Kidney (tissue), 14 donors: ENCODE measurements around the gene DUSP10. TPM values are rescaled to one million over a fixed set of nuclear protein-coding genes. Genes with fewer than 3 reads are reported as not detected.

Source experiments
- DNase-seq, 5 donors: peaks; one replicate each; pipeline ENCODE4 v3.0.0-alpha.2; 2013 to 2020
- FAIRE-seq: peaks from 2 replicates; lab custom pipeline; 2012; peaks lifted over from hg19 to GRCh38; lab: Jason Lieb, UNC
- H3K27ac ChIP-seq, 2 donors: one replicate each; pipeline ENCODE4 v1.7.0; 2013; ENCODE audit warnings: low read depth in 2 of 2, low read length in 2 of 2, inconsistent platforms in 1 of 2
- H3K27me3 ChIP-seq: one replicate; pipeline ENCODE4 v1.7.1; 2013; ENCODE audit warnings: low read length, inconsistent platforms; ENCODE audit not compliant: control insufficient read depth, insufficient read depth
- H3K36me3 ChIP-seq, 3 donors: one replicate each; pipeline versions ENCODE4 v1.7.0 to v1.7.1; 2013; ENCODE audit warnings: low read length in 3 of 3, control low read depth in 1 of 3, inconsistent platforms in 1 of 3; ENCODE audit not compliant: insufficient read depth in 3 of 3, control insufficient read depth in 2 of 3
- H3K4me1 ChIP-seq, 3 donors: one replicate each; pipeline versions ENCODE4 v1.7.0 to v1.7.1; 2013; ENCODE audit warnings: low read length in 3 of 3, inconsistent platforms in 1 of 3, low read depth in 1 of 3; ENCODE audit not compliant: control insufficient read depth in 2 of 3, insufficient read depth in 2 of 3
- H3K4me3 ChIP-seq, 3 donors: one replicate each; pipeline versions ENCODE4 v1.7.0 to v1.8.1; 2013; ENCODE audit warnings: low read length in 3 of 3, control low read depth in 1 of 3, inconsistent platforms in 1 of 3
- H3K9ac ChIP-seq, 3 donors: one replicate each; pipeline versions ENCODE4 v1.7.0 to v1.7.1; 2013; ENCODE audit warnings: low read length in 3 of 3, control low read depth in 1 of 3, inconsistent platforms in 1 of 3
- H3K9me3 ChIP-seq, 3 donors: one replicate each; pipeline versions ENCODE4 v1.7.0 to v1.7.1; 2013; ENCODE audit warnings: low read length in 3 of 3, control low read depth in 1 of 3, inconsistent platforms in 1 of 3; ENCODE audit not compliant: control insufficient read depth in 2 of 3, insufficient read depth in 1 of 3
- CTCF ChIP-seq: IDR thresholded peaks from 3 replicates; pipeline ENCODE4 v1.5.1; 2012; ENCODE audit warnings: mild to moderate bottlenecking, moderate library complexity, borderline replicate concordance; ENCODE audit not compliant: insufficient read depth; ENCODE audit errors: extremely low read depth
- intact Hi-C: fragments of 100-400 bp; cut with DNase I; formaldehyde crosslinking; loops from one replicate; pipeline ENCODE4 v1.11.1; 2022
- polyA plus RNA-seq: library from polyadenylated mRNA; stranded (reverse); fragments of 350-450 nt; fragmentation: Illumina TruSeq; extraction: RNeasy Lipid Tissue Mini Kit (QIAGEN cat#74804); gene quantifications from one replicate; pipeline ENCODE4 v1.2.3, GENCODE V29; 2014; ENCODE audit warnings: low read depth, low replicate concordance; ENCODE audit not compliant: insufficient read depth
- total RNA-seq: library from RNA; stranded (reverse); fragmentation: NEBNext Ultra II Directional; extraction: Animal tissue kit (Norgen Biotek cat#: 25700); gene quantifications from one replicate; pipeline ENCODE4 v1.2.1, GENCODE V29; 2021
- donor health status: control.
- donor health status: control.
- donor health status: control.
- donor health status: control.
- donor health status: control.
- donor health status: DM: yes; HTN: yes; CAD: no.
- donor health status: Normal renal cell carcinoma (clear cell type).

Gene DUSP10
- total and polyA plus RNA-seq, 2 donors from 2014 or later: 1.0 to 5.3 TPM

- Histone ChIP-seq H3K9ac (no peak overlapping the region), H3K4me3 (no peak overlapping the region), H3K4me1 (no peaks in the 10 kb centered on the region), H3K27me3 (no peaks in the 10 kb centered on the region), H3K36me3 (no peaks in the 10 kb centered on the region), H3K27ac (no peak overlapping the region), H3K9me3 (no peaks in the 10 kb centered on the region)
- no peak for TF ChIP-seq CTCF
- DNase-seq (no peak), FAIRE-seq (no peak)
- intact Hi-C loops: no loop called here
Observed at GRCh38 chr1:221664253-221664652, 77.6 kb downstream of the DUSP10 start.

- Histone ChIP-seq H3K4me1 (no peaks in the 10 kb centered on the region), H3K4me3 (no peak overlapping the region), H3K36me3 (no peaks in the 10 kb centered on the region), H3K9me3 (no peaks in the 10 kb centered on the region), H3K9ac (no peak overlapping the region), H3K27me3 (no peaks in the 10 kb centered on the region), H3K27ac (no peak overlapping the region)
- DNase-seq (no peak), FAIRE-seq (no peak)
- TF ChIP-seq CTCF: no peak
- intact Hi-C loops: no loop called here
Observed at GRCh38 chr1:221663321-221663720, 78.6 kb downstream of the DUSP10 start.

- DNase-seq: no peak
- FAIRE-seq: no peak
- no peak overlapping the region for H3K9ac ChIP-seq
- TF ChIP-seq CTCF: no peak
- no peaks in the 10 kb centered on the region for H3K27me3 ChIP-seq
- no peak overlapping the region for H3K4me3 ChIP-seq
- intact Hi-C loops: no loop called here
- no peaks in the 10 kb centered on the region for H3K4me1 ChIP-seq
- no peaks in the 10 kb centered on the region for H3K9me3 ChIP-seq
- H3K27ac ChIP-seq: no peak overlapping the region
- no peaks in the 10 kb centered on the region for H3K36me3 ChIP-seq
Observed at GRCh38 chr1:221655766-221656305, 86.1 kb downstream of the DUSP10 start.
